ENCODE results near the gene TMEM212.

- TF ChIP-seq, protein P1, sequence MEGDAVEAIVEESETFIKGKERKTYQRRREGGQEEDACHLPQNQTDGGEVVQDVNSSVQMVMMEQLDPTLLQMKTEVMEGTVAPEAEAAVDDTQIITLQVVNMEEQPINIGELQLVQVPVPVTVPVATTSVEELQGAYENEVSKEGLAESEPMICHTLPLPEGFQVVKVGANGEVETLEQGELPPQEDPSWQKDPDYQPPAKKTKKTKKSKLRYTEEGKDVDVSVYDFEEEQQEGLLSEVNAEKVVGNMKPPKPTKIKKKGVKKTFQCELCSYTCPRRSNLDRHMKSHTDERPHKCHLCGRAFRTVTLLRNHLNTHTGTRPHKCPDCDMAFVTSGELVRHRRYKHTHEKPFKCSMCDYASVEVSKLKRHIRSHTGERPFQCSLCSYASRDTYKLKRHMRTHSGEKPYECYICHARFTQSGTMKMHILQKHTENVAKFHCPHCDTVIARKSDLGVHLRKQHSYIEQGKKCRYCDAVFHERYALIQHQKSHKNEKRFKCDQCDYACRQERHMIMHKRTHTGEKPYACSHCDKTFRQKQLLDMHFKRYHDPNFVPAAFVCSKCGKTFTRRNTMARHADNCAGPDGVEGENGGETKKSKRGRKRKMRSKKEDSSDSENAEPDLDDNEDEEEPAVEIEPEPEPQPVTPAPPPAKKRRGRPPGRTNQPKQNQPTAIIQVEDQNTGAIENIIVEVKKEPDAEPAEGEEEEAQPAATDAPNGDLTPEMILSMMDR (IDR thresholded peaks at IDR 0.05; ENCODE audit: borderline replicate concordance, extremely low read depth, low read length, poor library complexity, severe bottlenecking), result peak; percentile 42
- TF ChIP-seq EZH2 (IDR thresholded peaks at IDR 0.05; ENCODE audit: borderline replicate concordance, low read depth, low read length, severe bottlenecking), result no peak
Measured at GRCh38 chr3:171867981-171868380, 24.8 kb downstream of the TMEM212 start.
